Bronchial epithelial cell (primary cell): ENCODE measurements around the gene OLIG2. TPM values are rescaled to one million over a fixed set of nuclear protein-coding genes. Genes with fewer than 3 reads are reported as not detected.

Experiments
- DNase-seq: peaks from one replicate; pipeline ENCODE4 v3.0.0-alpha.2; 2010; ENCODE audit warnings: low read depth
- FAIRE-seq: peaks from 2 replicates; lab custom pipeline; 2011; peaks lifted over from hg19 to GRCh38; lab: Jason Lieb, UNC
- H3K27me3 ChIP-seq: 2 replicates; pipeline ENCODE4 v1.5.1; 2011; ENCODE audit warnings: low read length; ENCODE audit not compliant: control insufficient read depth, insufficient read depth
- H3K36me3 ChIP-seq: 2 replicates; pipeline ENCODE4 v1.5.1; 2011; ENCODE audit warnings: low read length; ENCODE audit not compliant: control insufficient read depth, insufficient read depth
- H3K4me3 ChIP-seq: 2 replicates; pipeline ENCODE4 v1.5.1; 2011; ENCODE audit warnings: mild to moderate bottlenecking, low read depth, low read length, control low read depth
- CTCF ChIP-seq: IDR thresholded peaks from 2 replicates; pipeline ENCODE4 v1.5.1; 2011; ENCODE audit warnings: mild to moderate bottlenecking, moderate library complexity, low read length, control low read depth, inconsistent platforms; ENCODE audit not compliant: insufficient read depth, severe bottlenecking
- total RNA-seq: library from RNA; depleted of rRNA; stranded (reverse); fragments of >200 nt; gene quantifications from 2 replicates; pipeline ENCODE4 v1.2.1, GENCODE V29; 2014

The OLIG2 gene
- total RNA-seq, 1 donor from 2014 or later: not detected

- H3K27me3 ChIP-seq: peaks cover 83% of the 10 kb centered on the region
- TF ChIP-seq CTCF: no peak
- DNase-seq (no peak), FAIRE-seq (no peak)
- no peaks in the 10 kb centered on the region for H3K36me3 ChIP-seq
- no peak overlapping the region for H3K4me3 ChIP-seq
Measured at GRCh38 chr21:33024201-33025103, 1.3 kb upstream of the OLIG2 start.

- no peak for TF ChIP-seq CTCF
- DNase-seq (no peak), FAIRE-seq (no peak)
- Histone ChIP-seq H3K4me3 (no peak overlapping the region), H3K27me3 (peaks cover 85% of the 10 kb centered on the region), H3K36me3 (no peaks in the 10 kb centered on the region)
Measured at GRCh38 chr21:33025106-33025488, 638 bp upstream of the OLIG2 start.

GRCh38 chr21:33026443-33026858, 716 bp downstream of the OLIG2 start:
- H3K36me3 ChIP-seq: no peaks in the 10 kb centered on the region
- no peak for TF ChIP-seq CTCF
- FAIRE-seq: no peak
- DNase-seq: no peak
- H3K4me3 ChIP-seq: no peak overlapping the region
- H3K27me3 ChIP-seq: peaks cover 85% of the 10 kb centered on the region

- FAIRE-seq: no peak
- no peak for DNase-seq
- no peak for TF ChIP-seq CTCF
- H3K36me3 ChIP-seq: no peaks in the 10 kb centered on the region
- no peak overlapping the region for H3K4me3 ChIP-seq
- peaks cover 85% of the 10 kb centered on the region for H3K27me3 ChIP-seq
Measured at GRCh38 chr21:33026878-33027400, 1.2 kb downstream of the OLIG2 start.

GRCh38 chr21:33027401-33028286, 1.9 kb downstream of the OLIG2 start:
- Histone ChIP-seq H3K4me3 (no peak overlapping the region), H3K36me3 (no peaks in the 10 kb centered on the region), H3K27me3 (peaks cover 83% of the 10 kb centered on the region)
- FAIRE-seq: no peak
- TF ChIP-seq CTCF: no peak
- DNase-seq: no peak
